Coronary artery (tissue), 2 donors: ENCODE data around the gene OIP5.

Experiments
- DNase-seq: peaks from one replicate; pipeline ENCODE4 v3.0.0-alpha.2; 2017; ENCODE audit warnings: low spot score
- H3K27ac ChIP-seq, 2 donors: fragments of 200-600 bp; sonication (generic); one replicate each; pipeline ENCODE4 v1.5.1; 2016 to 2019
- H3K4me3 ChIP-seq: fragments of 200-600 bp; sonication (generic); 2 replicates; pipeline ENCODE4 v1.5.1; 2016; ENCODE audit warnings: mild to moderate bottlenecking, moderate library complexity
- TF ChIP-seq, protein P1 (sequence below): fragments of 200-600 bp; sonication (generic); IDR thresholded peaks from one replicate; pipeline ENCODE4 v1.5.1; 2019; ENCODE audit warnings: antibody characterized with exemption

Gene OIP5

DNA sequence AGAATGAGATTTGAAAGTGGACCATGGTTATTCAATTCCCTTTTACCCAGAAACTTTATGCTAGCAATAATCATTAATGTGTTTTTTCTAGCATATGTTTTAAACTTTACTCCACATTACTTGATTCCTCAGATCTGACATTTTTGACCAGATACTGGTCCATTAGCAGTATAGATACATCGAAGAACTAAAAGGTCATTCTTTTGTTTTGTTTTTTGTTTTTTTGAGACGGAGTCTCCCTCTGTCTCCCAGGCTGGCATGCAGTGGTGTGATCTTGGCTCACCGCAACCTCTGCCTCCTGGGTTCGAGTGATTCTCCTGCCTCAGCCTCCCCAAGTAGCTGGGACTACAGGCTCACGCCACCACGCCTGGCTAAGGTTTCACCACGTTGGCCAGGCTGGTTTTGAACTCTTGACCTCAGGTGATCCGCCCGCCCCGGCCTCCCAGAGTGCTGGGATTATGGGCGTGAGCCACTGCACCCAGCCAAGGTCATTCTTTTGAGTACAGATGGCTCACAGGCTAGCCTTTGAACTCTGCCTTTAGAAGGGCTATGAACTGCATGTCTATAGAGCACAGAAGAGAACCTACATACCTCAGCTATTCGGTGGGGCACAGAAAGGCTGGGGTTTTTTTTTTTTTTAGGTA is 72.7 kb downstream of the OIP5 start:
- Histone ChIP-seq H3K27ac (no peak overlapping the region), H3K4me3 (no peak overlapping the region)
- no peak for DNase-seq
- TF ChIP-seq, protein P1, sequence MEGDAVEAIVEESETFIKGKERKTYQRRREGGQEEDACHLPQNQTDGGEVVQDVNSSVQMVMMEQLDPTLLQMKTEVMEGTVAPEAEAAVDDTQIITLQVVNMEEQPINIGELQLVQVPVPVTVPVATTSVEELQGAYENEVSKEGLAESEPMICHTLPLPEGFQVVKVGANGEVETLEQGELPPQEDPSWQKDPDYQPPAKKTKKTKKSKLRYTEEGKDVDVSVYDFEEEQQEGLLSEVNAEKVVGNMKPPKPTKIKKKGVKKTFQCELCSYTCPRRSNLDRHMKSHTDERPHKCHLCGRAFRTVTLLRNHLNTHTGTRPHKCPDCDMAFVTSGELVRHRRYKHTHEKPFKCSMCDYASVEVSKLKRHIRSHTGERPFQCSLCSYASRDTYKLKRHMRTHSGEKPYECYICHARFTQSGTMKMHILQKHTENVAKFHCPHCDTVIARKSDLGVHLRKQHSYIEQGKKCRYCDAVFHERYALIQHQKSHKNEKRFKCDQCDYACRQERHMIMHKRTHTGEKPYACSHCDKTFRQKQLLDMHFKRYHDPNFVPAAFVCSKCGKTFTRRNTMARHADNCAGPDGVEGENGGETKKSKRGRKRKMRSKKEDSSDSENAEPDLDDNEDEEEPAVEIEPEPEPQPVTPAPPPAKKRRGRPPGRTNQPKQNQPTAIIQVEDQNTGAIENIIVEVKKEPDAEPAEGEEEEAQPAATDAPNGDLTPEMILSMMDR: no peak
